Epithelial cell of esophagus (primary cell): Measurements from ENCODE around the gene RPL19.

ENCODE experiments used
- DNase-seq: peaks from one replicate; pipeline ENCODE4 v3.0.0; 2010; ENCODE audit warnings: low read depth
- H3K4me3 ChIP-seq: 2 replicates; pipeline ENCODE4 v1.5.1; 2011; ENCODE audit warnings: mild to moderate bottlenecking, low read length, control low read depth
- CTCF ChIP-seq: IDR thresholded peaks from 2 replicates; pipeline ENCODE4 v1.5.1; 2011; ENCODE audit warnings: low read depth, mild to moderate bottlenecking, low read length, control low read depth, inconsistent platforms; ENCODE audit not compliant: insufficient read depth; ENCODE audit errors: missing control alignments

The RPL19 gene

GRCh38 chr17:39237586-39237985 lies 37.5 kb downstream of the RPL19 start:
- DNase-seq = no peak
- no peak for TF ChIP-seq CTCF
- H3K4me3 ChIP-seq = no peak overlapping the region

GRCh38 chr17:39238311-39238972 lies 38.4 kb downstream of the RPL19 start:
- no peak for TF ChIP-seq CTCF
- no peak overlapping the region for H3K4me3 ChIP-seq

DNA sequence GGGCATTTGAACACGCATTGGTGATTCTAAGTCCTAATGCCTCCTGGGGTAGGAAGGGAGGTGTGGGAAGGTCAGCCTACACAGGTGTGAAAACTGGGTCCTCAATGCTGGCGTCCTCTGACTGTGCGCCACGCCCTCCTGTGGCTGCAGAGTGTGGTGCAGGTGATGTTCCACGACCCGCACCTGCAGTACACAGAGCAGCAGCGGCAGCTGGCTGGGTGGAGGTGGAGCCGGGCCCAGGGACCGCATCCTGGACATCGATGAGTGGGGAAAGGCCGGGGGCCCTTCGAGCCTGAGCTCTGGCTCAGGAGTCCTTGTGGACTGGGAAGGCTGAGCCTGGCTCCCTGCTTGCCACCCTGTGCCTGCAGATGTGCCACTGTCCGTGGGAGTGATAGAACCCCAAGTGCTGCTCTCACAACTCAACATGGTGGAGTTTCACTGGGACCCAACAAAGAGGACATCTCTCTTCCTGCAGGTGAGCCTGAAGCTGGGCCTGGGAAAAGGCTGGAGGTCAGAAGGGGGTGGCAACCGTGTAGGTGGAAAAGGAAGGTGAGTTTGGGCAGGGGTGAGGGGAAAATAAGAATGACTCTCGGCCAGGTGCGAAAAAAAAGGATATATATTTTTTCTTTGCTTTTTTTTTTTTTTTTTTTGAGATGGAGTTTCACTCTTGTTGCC lies 39.7 kb downstream of the RPL19 start:
- TF ChIP-seq CTCF = peak; percentile 83
- peak; percentile 66 for DNase-seq
- no peak overlapping the region for H3K4me3 ChIP-seq

More at GRCh38 chr17:39238311-39238972, 38.4 kb downstream of the RPL19 start:
- DNase-seq = peak; percentile 79

DNA sequence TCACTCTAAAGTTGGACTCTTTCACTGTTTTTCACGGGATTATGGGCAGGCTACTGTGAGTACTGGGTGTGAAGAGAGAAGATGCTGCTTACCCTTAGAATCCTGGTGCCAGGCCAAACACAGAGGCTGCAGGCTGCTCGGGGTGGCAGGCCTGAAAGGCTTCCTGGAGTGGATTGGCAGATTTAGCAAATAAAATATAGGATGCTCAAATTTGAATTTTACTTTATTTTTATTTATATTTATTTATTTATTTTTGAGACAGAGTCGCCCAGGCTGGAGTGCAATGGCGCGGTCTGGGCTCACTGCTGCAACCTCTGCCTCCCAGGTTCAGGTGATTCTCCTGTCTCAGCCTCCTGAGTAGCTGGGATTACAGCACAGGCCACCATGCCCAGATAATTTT lies 40.5 kb downstream of the RPL19 start:
- no peak for TF ChIP-seq CTCF
- H3K4me3 ChIP-seq = no peak overlapping the region
- no peak for DNase-seq

GRCh38 chr17:39243155-39243554 lies 43.1 kb downstream of the RPL19 start:
- no peak overlapping the region for H3K4me3 ChIP-seq
- DNase-seq = no peak
- TF ChIP-seq CTCF = no peak

GRCh38 chr17:39244016-39244599 lies 44.0 kb downstream of the RPL19 start:
- no peak for DNase-seq
- TF ChIP-seq CTCF = no peak
- no peak overlapping the region for H3K4me3 ChIP-seq
